Skin epidermis (tissue), 12 donors: Measurements from ENCODE around the gene VWC2L.

Source experiments
- H3K27ac ChIP-seq, 21 experiments: fragments of 200-600 bp; sonication (generic) in 11 of 21; one replicate each; pipeline ENCODE4 v1.5.0; 2020; ENCODE audit warnings: mild to moderate bottlenecking in 3 of 21, inconsistent platforms in 2 of 21, moderate library complexity in 2 of 21
- H3K4me3 ChIP-seq, 7 experiments: fragments of 200-600 bp; sonication (generic) in 2 of 7; one replicate each; pipeline ENCODE4 v1.5.0; 2020; ENCODE audit warnings: inconsistent platforms in 2 of 7, mild to moderate bottlenecking in 2 of 7, moderate library complexity in 1 of 7

The VWC2L gene

DNA sequence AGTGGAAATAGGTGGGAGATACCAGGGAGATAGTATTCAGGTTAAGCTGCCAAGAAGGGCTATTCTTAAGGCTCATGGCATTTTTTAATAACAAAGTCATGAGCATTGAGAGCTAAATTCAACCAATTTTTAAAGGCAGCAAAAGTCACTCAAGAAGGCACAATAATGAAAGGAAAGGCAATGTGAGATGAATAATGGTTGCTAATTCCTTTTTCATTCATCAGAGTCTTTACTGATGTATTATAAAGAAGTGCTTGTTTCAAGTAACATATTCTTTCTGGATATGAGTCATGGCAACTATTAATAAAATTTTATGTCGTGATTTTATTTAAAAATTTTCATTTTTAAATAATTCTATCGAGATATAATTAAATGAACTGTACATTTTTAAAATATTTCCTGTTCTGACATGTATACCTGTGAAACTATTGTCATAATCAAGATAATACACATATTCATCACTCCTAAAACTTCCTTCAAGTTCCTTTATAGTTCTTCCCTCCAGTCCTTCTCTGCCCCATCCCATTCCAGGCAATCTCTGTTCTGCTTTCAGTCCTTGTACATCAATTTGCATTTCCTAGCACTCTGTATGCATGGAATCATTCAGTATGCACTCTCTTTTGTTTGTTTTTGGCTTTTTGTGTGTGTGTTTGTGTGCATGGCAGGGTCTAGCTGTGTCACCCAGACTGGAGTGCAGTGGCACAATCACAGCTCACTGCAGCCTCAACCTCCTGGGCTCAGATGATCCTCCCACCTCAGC, 40.8 kb downstream of the VWC2L start:
- H3K27ac ChIP-seq = no peak overlapping the region
- H3K4me3 ChIP-seq = no peak overlapping the region

DNA sequence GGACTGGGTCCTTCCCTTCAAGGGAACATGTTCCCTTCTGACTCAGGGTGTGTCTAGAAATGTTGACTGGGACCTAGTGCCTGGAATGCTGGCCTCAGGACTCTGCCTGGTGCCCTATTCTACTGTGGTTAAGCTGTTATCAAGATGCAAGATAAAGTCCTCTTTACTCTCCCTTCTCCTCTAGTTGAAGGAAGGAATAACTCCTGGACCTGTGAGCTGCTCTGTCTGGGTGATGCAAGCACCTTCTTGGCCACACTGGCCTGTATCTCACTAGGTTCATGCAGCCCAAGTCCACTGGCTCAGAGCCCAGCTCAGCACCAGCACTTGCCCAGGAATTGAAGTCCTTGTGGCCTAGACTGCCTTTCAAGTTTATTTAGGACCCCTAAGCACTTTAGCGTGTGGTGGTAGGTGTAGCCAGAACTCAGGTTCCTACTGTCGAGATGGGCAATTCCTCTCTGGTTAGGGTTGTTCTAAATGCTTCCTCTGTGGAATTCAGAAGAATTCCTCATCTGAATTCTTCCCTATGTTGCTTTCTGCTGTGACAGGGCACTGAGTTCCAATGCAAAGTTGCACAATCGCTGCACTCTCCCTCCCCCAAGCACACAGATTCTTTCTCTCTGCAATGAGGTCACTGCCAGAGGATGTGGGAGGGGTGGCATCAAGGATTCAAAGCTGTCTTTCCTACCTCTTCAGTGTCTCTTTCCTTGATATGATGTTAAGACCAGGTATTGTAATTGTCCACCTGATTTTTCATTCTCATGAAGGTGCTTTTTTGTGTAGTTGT, 54.7 kb downstream of the VWC2L start:
- Histone ChIP-seq H3K27ac (no peak overlapping the region), H3K4me3 (no peak overlapping the region)

DNA sequence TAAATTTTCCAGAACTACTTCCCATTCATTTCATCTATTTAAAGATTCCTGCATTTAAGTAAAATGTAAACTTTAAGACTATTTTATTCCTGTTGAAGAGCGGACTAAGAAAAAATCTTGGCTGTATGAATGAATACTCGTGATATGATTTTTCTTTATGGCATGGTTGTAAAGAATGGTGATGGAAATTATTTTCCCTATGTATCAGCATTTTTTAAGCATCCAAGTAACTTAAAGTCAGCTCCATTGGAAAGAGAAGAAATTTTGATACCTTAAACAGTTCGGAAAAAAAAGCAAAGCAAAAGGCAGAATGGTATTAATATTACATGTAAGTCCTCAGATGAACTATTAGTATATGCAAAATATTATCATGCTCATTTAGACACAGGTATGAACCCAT, 58.9 kb downstream of the VWC2L start:
- Histone ChIP-seq H3K27ac (no peak overlapping the region), H3K4me3 (no peak overlapping the region)

DNA sequence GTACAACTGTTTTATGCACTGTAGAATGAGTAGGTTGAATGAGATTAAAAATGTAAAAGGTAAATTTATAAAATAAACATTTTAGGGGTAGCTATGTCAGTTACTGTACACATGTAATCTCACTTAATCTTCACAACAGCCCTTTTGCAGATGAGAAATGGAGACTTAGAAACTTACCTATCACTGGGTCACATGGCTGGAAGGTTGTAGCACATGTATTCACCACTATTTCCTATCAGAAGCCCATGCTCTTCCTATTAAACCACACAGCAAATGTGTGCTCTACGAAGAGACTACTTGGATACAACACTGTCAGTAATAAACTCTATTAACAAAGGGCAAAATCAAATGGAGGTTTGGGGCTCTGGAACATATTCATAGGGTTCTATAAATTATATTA, 60.5 kb downstream of the VWC2L start:
- no peak overlapping the region for H3K4me3 ChIP-seq
- H3K27ac ChIP-seq = no peak overlapping the region

DNA sequence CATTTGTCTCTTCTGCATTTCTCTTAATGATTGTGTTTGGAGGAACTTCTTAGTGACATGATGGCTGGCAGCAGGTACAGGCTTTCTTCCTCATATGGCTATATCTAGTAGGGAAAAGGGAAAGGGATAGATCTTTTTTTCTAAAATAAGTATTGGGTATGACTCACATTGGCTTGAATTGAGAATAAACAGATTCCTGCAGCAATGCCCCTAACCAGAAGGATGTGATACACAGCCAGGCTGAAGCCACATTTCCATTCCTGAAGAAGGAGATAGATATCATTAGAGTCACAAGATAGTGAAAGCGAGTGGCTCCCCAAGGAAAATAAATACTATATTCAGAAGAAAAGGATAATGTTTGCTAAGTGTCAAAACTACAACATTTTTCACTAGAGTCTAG, 61.1 kb downstream of the VWC2L start:
- H3K4me3 ChIP-seq = no peak overlapping the region
- H3K27ac ChIP-seq = no peak overlapping the region

DNA sequence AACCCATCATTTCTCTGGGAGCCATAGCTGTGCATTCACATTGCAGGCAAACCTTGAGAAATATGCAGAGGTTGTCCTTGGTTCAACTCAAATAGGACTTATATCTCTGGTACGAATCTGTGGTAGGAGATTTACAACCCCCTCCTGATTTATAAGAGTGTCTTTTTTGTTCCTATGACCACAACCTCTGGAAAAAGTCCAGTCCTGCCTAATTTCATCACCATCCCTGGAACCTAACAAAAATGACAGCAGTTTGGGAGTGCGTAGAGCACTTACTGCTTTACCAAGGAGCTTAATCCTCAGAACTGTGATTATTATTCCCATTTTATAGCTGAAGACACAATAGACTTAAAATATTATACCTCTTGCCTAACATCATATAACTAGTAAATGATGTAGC, 66.5 kb downstream of the VWC2L start:
- Histone ChIP-seq H3K4me3 (no peak overlapping the region), H3K27ac (no peak overlapping the region)

DNA sequence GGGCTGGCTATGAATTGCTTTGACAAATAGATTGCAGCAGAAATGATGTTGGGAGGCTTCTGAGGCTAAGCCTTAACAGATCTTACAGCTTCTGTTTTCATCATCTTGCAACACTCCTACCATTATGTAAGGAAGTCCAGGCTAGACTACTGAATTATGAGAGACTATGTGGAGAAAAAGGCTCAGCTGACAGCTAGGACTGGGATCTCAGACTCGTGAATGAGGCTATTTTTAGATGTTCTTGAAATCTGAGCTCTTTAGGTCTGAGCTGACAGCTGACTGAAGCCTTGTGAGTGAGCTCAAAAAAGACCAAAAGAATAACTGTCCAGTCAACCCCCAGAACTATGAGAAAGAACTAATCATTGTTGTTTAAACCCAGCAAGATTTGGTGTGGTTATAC, 70.3 kb downstream of the VWC2L start:
- Histone ChIP-seq H3K27ac (no peak overlapping the region), H3K4me3 (no peak overlapping the region)

DNA sequence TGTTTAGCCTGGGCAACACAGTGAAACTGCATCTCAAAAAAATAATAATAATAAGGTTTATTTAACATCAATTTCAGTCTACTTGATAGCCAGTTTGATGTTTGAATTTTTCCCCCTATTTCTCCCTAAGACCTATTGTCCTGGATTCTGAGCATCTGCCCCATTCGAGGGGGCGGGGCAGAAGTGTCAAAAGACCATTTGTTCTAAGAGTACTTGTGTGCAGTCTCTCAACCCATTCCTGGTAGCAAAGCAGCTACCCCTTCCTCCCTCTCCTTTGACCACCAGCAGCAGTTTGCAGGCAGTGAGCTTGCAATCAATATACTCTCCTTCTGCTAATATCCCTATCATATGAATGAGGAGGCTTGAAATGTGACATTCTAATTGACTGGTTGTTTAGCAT, 71.9 kb downstream of the VWC2L start:
- H3K4me3 ChIP-seq = no peak overlapping the region

DNA sequence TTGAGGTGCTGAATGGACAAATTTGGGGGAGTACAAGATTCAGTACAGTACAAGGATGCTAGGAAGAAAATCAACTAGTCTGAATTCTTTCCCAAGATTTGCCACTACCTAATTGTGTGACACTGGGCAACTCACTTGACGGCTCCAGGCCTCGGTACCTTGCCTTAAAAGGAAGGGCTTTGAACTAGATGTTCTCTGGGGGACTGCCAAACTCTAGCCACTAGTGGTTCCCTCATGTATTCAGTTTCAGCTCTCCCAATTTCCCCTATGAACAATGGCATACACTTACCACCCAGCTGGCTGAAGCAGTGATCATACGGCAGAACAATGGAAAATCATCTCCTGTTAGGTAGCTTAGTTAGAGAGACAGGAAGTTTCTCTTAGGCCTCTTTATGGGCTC, 73.4 kb downstream of the VWC2L start:
- no peak overlapping the region for H3K27ac ChIP-seq
- no peak overlapping the region for H3K4me3 ChIP-seq

More for the DNA sequence above, 71.9 kb downstream of the VWC2L start:
- H3K27ac ChIP-seq = no peak overlapping the region

DNA sequence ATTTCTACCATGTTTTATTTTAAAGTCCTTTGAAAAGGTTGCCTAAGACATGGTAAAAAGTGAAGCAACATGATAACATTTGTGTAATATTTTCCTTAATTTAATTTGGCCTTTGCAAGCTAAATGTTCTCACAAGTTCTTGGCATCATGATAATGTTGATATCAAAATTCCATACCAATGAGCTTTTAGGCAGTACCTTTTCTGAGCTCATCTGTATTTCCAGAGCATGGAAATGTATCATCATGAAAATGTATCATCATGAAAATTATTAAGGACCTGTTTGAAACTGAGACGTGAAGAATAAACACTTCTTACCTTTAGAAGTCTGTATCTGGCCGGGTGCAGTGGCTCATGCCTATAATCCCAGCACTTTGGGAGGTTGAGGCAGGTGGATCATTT, 73.8 kb downstream of the VWC2L start:
- no peak overlapping the region for H3K4me3 ChIP-seq
- no peak overlapping the region for H3K27ac ChIP-seq

DNA sequence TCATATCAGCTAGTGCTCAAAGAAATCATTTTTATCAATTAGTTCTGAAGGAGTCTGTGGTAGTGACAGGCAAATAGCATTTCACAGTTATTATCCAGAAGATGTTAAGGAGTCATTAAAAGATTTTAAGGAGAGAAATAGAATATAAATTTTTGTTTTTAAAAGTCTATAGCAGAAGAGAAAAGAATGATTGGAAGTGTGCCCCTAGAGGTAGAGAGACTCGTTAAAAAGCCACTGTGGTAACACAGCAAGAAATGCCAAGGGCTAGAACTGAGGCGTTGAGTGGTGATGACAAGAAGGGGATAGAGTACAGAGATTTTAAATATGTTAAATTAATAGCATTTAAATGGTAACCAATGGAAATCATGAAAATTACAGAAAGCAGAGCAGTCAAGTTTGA, 78.3 kb downstream of the VWC2L start:
- no peak overlapping the region for H3K4me3 ChIP-seq
- H3K27ac ChIP-seq = no peak overlapping the region

DNA sequence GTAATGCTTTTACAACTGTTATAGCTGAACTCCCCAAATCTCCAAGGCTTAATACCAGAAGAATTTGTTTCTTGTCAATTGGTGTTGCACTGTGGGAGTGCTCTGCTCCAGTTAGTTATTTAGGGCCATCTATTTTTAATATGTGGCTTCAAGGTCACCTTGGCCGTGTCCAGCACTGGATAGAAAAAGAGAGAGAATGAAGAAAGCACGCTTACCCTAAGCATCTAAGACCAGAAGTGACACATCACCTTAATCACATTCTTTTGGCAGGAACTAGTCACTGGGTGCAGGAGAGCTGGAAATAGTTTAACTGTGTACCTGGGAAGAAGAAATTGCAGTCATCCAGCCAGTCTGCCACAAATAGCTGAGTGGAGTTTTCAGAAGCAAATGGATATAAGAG, 78.8 kb downstream of the VWC2L start:
- Histone ChIP-seq H3K27ac (no peak overlapping the region), H3K4me3 (no peak overlapping the region)

DNA sequence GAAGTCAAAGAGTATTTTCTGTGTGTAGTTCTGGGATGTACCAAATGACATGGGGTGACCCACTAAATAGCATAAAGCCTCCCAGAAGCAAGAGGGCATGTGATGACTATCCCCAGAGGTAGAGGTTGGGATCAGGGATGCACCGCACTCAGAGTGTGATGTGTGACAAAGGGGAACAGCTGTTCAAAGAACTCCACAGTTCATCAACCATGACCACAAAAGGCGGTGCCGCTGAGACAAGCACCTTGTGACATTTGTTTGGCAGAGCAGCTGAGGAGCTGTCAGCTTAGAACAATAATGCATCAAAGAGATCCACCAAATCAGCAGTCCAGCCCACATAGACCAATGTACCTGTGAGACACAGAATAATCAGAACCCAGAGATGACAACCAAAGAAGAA, 81.3 kb downstream of the VWC2L start:
- Histone ChIP-seq H3K27ac (no peak overlapping the region), H3K4me3 (no peak overlapping the region)

DNA sequence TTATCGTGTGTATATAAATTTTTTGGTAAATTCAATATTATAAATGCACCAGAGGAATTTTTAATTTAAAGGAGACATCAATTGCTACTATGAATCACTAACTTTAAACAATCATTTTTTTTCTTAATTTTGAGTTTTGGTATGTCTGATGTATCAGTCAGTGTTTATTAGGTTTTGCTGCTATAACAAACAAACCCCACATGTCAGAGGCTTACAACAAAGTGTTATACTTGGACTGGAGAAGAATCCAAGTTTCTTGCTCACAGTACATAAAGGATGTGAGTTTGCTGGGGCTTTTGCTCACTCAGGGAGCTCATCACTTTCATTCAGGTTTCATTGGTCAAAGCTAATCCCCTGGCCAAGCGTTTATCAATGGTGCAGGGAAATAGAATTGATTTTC, 81.8 kb downstream of the VWC2L start:
- no peak overlapping the region for H3K27ac ChIP-seq
- no peak overlapping the region for H3K4me3 ChIP-seq

DNA sequence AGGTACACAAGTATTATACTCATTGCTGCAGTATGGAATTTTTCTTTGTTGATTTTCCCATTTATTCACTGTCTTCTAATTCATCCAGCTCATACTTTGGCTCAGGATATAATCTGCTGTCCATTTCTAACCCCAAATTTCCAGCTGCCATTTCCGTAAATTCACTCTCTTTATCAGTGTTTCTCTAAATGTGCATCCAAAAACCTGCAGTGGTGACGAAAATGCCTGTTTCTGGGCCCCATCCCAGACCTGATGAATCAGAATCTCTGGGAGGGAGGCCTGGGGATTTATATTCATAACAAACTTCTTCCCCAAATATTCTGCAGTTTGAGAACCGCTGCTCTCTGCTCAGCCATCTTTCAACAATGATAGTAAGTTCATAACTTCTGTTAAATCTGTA, 86.6 kb downstream of the VWC2L start:
- no peak overlapping the region for H3K4me3 ChIP-seq
- no peak overlapping the region for H3K27ac ChIP-seq

DNA sequence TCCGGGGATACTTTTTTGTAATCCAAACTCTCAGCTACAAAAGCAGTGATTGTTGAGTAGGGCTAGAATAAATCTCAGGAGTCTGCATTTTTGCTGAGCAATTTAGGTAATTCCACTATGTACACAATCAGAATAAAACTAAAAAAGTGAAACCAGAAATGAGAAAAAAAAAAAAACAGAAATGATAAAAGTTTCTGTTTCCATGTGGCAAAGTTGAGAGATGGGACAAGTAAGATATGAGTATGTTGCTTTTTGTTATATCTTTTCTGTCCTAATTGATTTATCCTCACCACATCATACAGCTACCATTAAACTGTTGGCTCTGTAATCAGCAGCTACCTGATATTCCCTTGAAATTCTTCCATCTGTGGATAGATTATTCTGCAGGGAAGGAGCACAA, 92.7 kb downstream of the VWC2L start:
- no peak overlapping the region for H3K27ac ChIP-seq
- no peak overlapping the region for H3K4me3 ChIP-seq

DNA sequence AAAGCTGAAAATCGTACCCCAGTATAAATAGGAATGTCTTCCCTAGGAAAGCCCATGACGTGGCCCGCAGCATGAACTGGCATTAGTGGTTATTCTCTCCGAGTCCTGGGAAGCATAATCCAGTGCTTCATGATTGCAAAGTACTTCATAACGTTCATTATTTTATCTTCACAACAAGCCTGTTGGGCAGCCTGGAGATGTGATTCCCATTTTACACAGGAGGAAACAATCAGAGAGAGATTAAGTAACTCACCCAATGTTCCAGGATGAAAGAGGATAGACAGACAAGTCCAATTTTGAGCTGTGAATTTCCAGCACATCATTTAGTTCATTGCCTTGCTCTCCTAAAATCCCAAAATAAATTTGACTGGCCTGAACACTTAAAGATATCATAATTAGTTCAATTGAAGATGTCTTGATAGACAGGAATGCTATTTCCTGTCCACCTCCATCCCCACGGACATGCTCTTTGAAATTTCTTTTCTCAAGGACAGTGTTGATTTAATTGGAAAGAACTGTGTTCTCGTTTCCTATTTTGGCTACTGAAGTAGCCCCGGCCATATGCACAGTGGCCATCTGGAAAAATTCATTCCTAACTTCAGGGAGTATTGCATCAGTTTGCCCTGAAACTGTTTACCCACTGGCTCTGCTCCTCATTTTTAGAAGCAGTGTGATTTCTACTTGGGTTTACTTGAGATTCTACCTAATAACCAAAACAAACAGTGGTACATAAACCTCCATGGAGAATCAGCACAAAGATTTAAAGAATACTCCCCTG, 93.9 kb downstream of the VWC2L start:
- Histone ChIP-seq H3K27ac (no peak overlapping the region), H3K4me3 (no peak overlapping the region)

DNA sequence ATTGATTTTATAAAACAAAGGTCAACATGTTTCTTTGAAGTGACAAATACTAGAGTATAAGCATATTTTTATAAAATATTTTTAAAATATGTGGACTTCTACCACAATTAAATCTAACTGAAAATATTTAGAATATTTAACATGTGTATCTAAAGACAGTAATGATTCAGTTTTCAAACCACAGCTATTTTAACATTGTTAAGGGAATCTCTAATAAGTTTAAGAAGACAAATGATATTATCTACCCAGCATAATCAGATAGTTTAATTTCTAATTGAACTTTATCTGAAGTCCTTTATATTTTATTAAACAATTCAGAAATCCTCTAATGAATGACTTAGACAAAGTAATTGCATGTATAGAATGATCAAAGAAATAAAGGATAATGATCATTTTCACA, 96.2 kb downstream of the VWC2L start:
- Histone ChIP-seq H3K4me3 (no peak overlapping the region), H3K27ac (no peak overlapping the region)

DNA sequence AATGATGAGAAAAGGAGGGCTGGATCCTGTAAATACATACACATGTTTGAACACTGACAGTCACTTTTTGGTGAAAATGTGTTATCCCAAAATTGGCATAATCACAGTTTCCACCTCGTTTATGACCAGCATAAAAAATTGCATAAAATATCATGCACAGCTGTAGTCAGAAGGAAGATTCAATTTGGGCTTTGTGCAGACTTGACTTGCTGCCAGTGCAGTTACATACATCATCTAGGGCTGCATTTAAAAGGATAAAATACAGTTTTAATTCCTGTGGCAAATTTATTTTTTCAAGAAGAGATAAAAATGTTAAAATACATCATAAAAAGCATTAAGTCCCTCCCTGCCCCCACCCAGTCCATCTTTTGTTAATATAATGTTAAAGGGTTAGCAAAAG, 103.8 kb downstream of the VWC2L start:
- no peak overlapping the region for H3K27ac ChIP-seq

DNA sequence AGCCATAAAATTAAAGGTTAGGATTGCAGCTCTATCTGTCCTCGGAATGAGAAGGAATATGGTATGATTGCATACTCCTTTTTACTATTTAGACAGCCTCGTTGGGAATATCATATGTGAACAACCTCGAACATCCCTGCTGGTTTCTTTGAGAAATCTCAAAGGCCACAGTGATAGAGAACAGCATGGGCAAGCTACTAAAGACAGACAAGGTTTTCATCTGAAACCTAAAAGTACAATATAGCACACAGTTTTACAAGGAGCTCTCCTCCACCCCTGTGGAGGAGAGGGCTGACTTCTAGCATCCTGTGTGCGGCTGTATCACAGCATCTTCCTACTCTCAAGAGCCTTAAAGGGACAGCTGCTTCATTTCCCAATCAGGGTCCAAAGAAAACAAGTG, 104.3 kb downstream of the VWC2L start:
- no peak overlapping the region for H3K27ac ChIP-seq

More for the DNA sequence above, 103.8 kb downstream of the VWC2L start:
- no peak overlapping the region for H3K4me3 ChIP-seq

More for the DNA sequence above, 104.3 kb downstream of the VWC2L start:
- no peak overlapping the region for H3K4me3 ChIP-seq
